Panc1 (cell line): Measurements from ENCODE around the gene KCNMB2. TPM values are rescaled to one million over a fixed set of nuclear protein-coding genes. Genes with fewer than 3 reads are reported as not detected.

Source experiments
- ATAC-seq: fragments of 200-7000 bp; cut with Tn5 transposase; 2 replicates; pipeline ENCODE4 v1.9.1; 2020; ENCODE audit warnings: mild to moderate bottlenecking, moderate library complexity
- BruUV-seq: library from RNA; stranded (reverse); fragments of 400-500 nt; replicated peaks from 2 replicates; lab custom pipeline; 2021; lab: Mats Ljungman, UMichigan
- CTCF ChIA-PET: fragments of 300-600 bp; sonication (Branson Sonifier 250); formaldehyde crosslinking; loops from one replicate; lab custom pipeline; 2022; ENCODE audit warnings: antibody characterized with exemption; lab: Charles Lee
- POLR2A ChIA-PET: fragments of 300-600 bp; sonication (Branson Sonifier 250); formaldehyde crosslinking; loops from one replicate; lab custom pipeline; 2022; ENCODE audit warnings: antibody characterized with exemption; lab: Charles Lee
- DNase-seq: peaks from one replicate; pipeline ENCODE4 v3.0.0-alpha.2; 2010; ENCODE audit warnings: low read depth, low spot score
- H3K27ac ChIP-seq: 2 replicates; pipeline ENCODE4 v1.5.1; 2011; ENCODE audit warnings: mild to moderate bottlenecking, low read length, inconsistent platforms
- H3K27me3 ChIP-seq: fragments of 200-500 bp; sonication (Bioruptor generic); 2 replicates; pipeline ENCODE4 v1.6.0; 2014; ENCODE audit warnings: low read length, inconsistent platforms; ENCODE audit not compliant: control insufficient read depth, insufficient read depth
- H3K36me3 ChIP-seq: fragments of 200-500 bp; sonication (Bioruptor generic); 2 replicates; pipeline ENCODE4 v1.5.1; 2014; ENCODE audit warnings: inconsistent platforms, mild to moderate bottlenecking, low read length, moderate library complexity; ENCODE audit not compliant: control insufficient read depth, insufficient read depth
- H3K4me1 ChIP-seq: 2 replicates; pipeline ENCODE4 v1.5.1; 2011; ENCODE audit warnings: inconsistent platforms, mild to moderate bottlenecking, low read length, moderate library complexity; ENCODE audit not compliant: control insufficient read depth, insufficient read depth
- H3K4me3 ChIP-seq, 2 experiments: 2 replicates each; pipeline ENCODE4 v1.5.1; 2011 to 2012; ENCODE audit warnings: low read depth in 2 of 2, low read length in 2 of 2, mild to moderate bottlenecking in 2 of 2, inconsistent platforms in 1 of 2, moderate library complexity in 1 of 2
- H3K9me3 ChIP-seq: fragments of 200-500 bp; sonication (Bioruptor generic); 2 replicates; pipeline ENCODE4 v1.5.1; 2014; ENCODE audit warnings: low read depth, mild to moderate bottlenecking, inconsistent platforms, low read length, moderate library complexity; ENCODE audit not compliant: control insufficient read depth, insufficient read depth
- CTCF ChIP-seq: fragments of 450-650 bp; IDR thresholded peaks from 2 replicates; pipeline ENCODE4 v1.5.1; 2017; ENCODE audit warnings: mild to moderate bottlenecking
- POLR2AphosphoS5 ChIP-seq: IDR thresholded peaks from 2 replicates; pipeline ENCODE4 v1.6.1; 2012; ENCODE audit warnings: mild to moderate bottlenecking, low read depth, low read length, moderate library complexity
- REST ChIP-seq, 2 experiments: IDR thresholded peaks; 2 replicates each; pipeline ENCODE4 v1.6.1; 2011 to 2012; ENCODE audit warnings: low read depth in 2 of 2, control low read depth in 1 of 2, low read length in 1 of 2, mild to moderate bottlenecking in 1 of 2, moderate library complexity in 1 of 2; ENCODE audit not compliant: insufficient read depth in 1 of 2
- SIN3A ChIP-seq: IDR thresholded peaks from 2 replicates; pipeline ENCODE4 v1.6.1; 2012; ENCODE audit warnings: low read depth, mild to moderate bottlenecking, low read length, moderate library complexity, borderline replicate concordance; ENCODE audit not compliant: insufficient read depth
- TCF7L2 ChIP-seq: IDR thresholded peaks from 2 replicates; pipeline ENCODE4 v1.6.1; 2011; ENCODE audit warnings: mild to moderate bottlenecking, low read depth, low read length, inconsistent platforms
- in situ Hi-C: cut with HindIII; loops from 2 replicates; pipeline ENCODE4 v1.10.0; 2016; ENCODE audit warnings: low sequenced_read_pairs, low pct_unique_long_range_greater_than_20kb
- intact Hi-C: fragments of 100-400 bp; cut with micrococcal nuclease; formaldehyde crosslinking; loops from one replicate; pipeline ENCODE4 v1.10.0; 2022; ENCODE audit not compliant: unreplicated experiment
- total RNA-seq: library from RNA; stranded (reverse); gene quantifications from one replicate; pipeline ENCODE4 v1.2.1, GENCODE V29; 2021; ENCODE audit not compliant: unreplicated experiment

Gene KCNMB2
- total RNA-seq, 1 experiment from 2014 or later: not detected

GRCh38 chr3:178762385-178762784 is 226.1 kb downstream of the KCNMB2 start:
- intact Hi-C loops (no loop called here), in situ Hi-C loops (no loop called here)
- no peak for ATAC-seq
- no peak for TF ChIP-seq CTCF
- no peak for TF ChIP-seq REST (IDR thresholded peaks at IDR 0.05; ENCODE audit: insufficient read depth in 1 of 2, low read depth in 2 of 2, low read length in 1 of 2)
- TF ChIP-seq TCF7L2: no peak
- no peak for TF ChIP-seq SIN3A
- TF ChIP-seq POLR2AphosphoS5: no peak
- BruUV-seq: no TSS peak
- H3K27me3 ChIP-seq: no peaks in the 10 kb centered on the region
- no peaks in the 10 kb centered on the region for H3K36me3 ChIP-seq
- H3K4me1 ChIP-seq: no peaks in the 10 kb centered on the region
- no peaks in the 10 kb centered on the region for H3K9me3 ChIP-seq
- no peak overlapping the region for H3K4me3 ChIP-seq
- H3K27ac ChIP-seq: no peak overlapping the region
- ChIA-PET POLR2A (no interaction called here), CTCF (no interaction called here)
- no peak for DNase-seq

GRCh38 chr3:178765472-178765871 is 229.2 kb downstream of the KCNMB2 start:
- intact Hi-C loops (no loop called here), in situ Hi-C loops (no loop called here)
- H3K36me3 ChIP-seq: no peaks in the 10 kb centered on the region
- no peak overlapping the region for H3K4me3 ChIP-seq
- TF ChIP-seq CTCF (no peak), SIN3A (no peak), POLR2AphosphoS5 (no peak), TCF7L2 (no peak), REST (IDR thresholded peaks at IDR 0.05; ENCODE audit: insufficient read depth in 1 of 2, low read depth in 2 of 2, low read length in 1 of 2) (no peak)
- no TSS peak for BruUV-seq
- DNase-seq (no peak), ATAC-seq (no peak)
- H3K27ac ChIP-seq: no peak overlapping the region
- H3K9me3 ChIP-seq: no peaks in the 10 kb centered on the region
- no peaks in the 10 kb centered on the region for H3K27me3 ChIP-seq
- no peaks in the 10 kb centered on the region for H3K4me1 ChIP-seq
- POLR2A ChIA-PET: no interaction called here
- CTCF ChIA-PET: no interaction called here
